CD4-positive, alpha-beta T cell treated with Interleukin-4 for 1 hour (primary cell): ENCODE results near the gene RPS27L.
"Not testable (repeated sequence)": the region's sequence is repeated elsewhere in the genome, so short reads cannot be mapped to it uniquely, and the experiment has no call there.

Source experiments
- DNase-seq, 2 donors: peaks; one replicate each; pipeline ENCODE4 v3.0.0-alpha.2; 2020 to 2022

The RPS27L gene

DNA sequence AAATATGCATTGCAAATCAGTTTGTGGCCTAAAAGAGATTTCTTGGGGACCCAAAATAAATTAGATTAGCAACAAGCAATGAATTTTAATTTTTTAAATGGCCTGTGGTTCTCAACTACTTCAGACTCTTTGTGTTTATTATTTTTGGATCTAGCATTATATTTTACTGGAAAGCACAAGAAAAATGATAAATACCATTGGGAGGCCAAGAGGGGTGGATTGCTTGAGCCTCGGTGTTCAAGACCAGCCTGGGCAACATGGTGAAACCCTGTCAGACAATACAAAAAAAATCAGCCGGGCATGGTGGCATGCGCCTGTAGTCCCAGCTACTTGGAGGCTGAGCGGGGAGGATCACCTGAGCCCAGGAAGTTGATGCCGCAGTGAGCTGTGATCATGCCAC lies 22.0 kb downstream of the RPS27L start:
- DNase-seq, result no peak

GRCh38 chr15:63134245-63134985 lies 22.9 kb downstream of the RPS27L start:
- no peak for DNase-seq

- no peak for DNase-seq
Observed at GRCh38 chr15:63133786-63134185, 23.5 kb downstream of the RPS27L start.

DNA sequence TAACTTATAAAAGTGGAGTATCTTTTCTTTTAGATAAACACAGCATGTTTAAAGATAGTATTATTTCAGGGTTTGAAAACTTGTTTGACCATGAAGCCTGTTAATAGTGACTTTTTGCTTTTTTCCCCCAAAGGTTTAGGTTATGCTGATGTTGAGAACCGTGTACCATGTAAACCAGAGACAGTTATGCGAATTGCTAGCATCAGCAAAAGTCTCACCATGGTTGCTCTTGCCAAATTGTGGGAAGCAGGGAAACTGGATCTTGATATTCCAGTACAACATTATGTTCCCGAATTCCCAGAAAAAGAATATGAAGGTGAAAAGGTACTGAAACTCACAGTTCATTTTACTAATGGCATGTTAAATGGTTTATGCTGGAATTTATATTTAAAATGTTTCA lies 30.6 kb downstream of the RPS27L start:
- no peak for DNase-seq

GRCh38 chr15:63124506-63124905 lies 32.8 kb downstream of the RPS27L start:
- DNase-seq, result no peak

DNA sequence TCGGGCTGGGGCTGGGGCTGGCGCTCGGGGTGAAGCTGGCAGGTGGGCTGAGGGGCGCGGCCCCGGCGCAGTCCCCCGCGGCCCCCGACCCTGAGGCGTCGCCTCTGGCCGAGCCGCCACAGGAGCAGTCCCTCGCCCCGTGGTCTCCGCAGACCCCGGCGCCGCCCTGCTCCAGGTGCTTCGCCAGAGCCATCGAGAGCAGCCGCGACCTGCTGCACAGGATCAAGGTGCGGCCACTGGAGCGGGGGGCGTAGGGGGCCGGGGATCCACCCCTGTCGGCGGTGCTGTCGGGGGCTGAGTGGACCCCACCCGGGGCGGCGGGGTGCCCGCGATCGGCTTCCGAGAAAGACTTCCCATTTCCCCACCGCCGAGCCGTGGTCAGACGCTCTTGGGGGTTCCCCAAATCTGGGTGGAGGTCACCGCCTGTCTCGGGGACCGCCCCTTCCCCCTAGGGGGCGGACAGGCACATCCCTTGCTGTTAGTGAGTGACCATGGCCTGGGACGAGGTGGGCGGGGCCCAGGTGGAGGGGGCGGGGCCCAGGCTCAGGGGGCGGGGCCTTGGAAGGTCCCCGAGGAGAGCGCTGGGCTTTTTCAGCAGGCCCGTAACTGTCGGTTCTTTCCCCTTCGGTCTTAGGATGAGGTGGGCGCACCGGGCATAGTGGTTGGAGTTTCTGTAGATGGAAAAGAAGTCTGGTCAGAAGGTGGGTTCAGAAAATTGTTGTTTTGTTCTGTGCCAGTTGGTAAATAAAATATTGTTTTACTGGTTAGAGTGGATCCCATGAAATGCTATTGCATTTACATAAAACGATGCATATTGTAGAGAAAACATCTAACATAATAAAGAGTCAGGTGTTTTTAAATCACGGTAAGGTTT lies 35.0 kb downstream of the RPS27L start:
- DNase-seq, result peak; percentile 84 to 92

- peak; percentile 82 to 84 for DNase-seq
Observed at GRCh38 chr15:63121382-63122001, 35.8 kb downstream of the RPS27L start, which contains the start of gene LACTB. LACTB (plus strand) TSS chr15:63121861; CDS start chr15:63121872, 11 bp downstream.

DNA sequence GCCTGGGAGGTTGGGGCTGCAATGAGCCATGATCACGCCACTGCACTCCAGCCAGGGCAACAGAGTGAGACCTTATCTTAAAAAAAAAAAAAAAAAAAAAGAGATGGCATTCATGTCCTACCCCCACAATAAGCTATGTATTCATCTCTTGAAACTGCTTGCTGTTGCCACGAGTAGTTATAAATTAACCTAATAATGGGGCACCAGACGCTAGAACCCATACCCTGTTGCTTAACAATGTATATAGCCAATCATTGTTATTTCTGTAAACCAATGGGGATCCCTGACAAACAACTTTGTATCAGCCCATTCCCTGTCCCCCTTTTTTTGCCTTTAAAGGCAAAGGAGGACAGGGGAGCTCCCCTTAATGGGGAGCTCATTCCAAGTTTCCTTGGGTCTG lies 38.4 kb downstream of the RPS27L start:
- DNase-seq, result no peak

DNA sequence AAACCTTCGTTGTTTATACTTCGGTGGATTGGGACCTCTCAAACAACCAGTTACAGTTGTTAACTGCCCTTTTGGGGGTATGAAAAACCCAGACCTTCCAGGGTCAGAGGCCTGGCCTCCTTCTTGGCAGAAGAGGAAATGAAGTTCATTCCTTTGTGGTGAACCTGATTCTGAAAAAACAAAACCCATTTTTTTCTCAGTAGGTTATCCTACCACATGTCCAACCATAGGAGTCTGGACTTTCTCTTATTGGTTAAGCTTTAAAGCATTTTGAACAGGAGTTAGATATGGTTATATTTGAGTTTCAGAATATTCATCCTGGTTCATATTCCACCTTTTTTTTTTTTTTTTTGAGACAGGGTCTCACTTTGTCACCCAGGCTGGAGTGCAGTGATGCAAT lies 42.8 kb downstream of the RPS27L start:
- DNase-seq, result no peak

DNA sequence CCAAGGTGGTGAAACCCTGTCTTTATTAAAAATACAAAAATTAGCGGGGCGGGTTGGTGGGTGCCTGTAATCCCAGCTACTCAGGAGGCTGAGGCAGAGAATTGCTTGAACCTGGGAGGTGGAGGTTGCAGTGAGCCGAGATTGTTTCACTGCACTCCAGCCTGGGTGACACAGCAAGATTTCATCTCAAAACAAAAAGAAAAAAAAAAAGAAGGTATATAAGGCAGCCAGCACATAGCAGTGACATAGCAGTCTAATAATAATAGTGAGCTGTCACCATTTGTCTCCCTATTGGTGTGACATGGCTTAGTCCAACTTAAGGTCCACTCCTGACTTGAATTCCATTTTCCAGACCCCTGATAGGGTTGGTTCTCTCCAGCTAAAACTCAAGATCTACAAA lies 44.4 kb downstream of the RPS27L start:
- no peak for DNase-seq

DNA sequence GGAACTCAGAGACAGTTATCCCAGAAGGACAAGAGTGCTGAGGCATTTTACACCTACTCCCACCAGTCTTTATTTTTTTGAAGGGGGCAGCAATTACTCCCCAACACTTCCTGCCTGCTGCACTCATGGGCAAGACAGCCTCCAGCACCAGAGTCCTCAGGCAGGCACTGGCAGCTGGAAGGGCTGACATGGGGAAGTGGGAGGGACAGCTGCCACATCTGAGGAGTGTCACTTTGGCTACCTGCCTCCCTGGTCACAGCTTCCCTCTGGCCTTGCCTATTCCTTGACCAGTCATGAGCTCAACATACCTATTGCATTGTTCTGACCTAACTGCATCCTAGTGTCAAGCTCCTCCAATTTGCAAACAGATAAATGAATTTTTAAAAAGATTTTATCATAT lies 45.8 kb downstream of the RPS27L start:
- DNase-seq, result no peak

DNA sequence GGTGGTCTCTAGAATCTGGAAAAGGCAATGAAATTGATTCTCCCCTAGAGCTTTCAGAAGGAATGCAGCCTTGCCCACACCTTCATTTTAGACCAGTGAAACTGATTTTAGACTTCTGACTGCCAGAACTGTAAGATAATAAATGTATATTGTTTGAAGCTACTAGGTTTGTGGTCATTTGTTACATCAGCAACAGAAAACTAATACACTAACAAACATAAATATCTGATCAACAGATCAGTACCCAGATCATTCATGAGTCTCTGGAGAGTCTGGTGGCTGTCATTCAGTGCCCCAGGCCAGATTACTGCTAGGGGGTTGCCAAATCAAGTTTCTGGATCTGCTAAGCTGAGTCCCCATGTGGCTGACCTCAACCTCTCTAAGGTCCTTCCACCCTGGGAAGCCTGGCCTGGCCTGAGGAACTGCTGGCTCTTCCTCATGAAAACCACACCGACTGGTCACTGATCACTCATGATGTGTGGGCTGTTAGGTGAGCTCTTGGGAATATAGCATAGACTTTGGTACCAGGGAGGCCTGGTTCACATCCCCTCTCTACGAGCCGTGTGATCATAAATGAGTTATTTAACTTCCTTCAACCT lies 46.8 kb downstream of the RPS27L start:
- DNase-seq, result no peak

DNA sequence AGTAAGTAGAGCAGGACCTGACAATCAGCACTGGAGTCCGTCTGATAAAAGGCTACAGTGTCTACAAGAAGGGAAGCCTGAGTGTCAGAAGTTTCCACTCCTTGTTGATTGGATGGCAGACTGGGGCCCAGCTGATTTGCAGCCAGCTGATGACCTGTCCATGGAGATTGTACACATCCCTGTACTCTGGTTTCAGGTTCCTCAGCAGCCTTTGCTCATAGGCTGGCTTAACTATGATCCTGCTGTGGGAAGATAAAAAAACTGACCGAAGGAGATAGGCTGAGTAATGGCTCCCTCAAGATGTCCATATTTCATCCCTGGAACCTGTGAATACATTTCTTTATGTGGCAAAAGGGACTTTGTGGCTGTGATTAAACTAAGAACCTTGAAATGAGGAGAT lies 47.4 kb downstream of the RPS27L start:
- DNase-seq, result no peak

- no peak for DNase-seq
Observed at GRCh38 chr15:63109498-63109897, 47.8 kb downstream of the RPS27L start.

DNA sequence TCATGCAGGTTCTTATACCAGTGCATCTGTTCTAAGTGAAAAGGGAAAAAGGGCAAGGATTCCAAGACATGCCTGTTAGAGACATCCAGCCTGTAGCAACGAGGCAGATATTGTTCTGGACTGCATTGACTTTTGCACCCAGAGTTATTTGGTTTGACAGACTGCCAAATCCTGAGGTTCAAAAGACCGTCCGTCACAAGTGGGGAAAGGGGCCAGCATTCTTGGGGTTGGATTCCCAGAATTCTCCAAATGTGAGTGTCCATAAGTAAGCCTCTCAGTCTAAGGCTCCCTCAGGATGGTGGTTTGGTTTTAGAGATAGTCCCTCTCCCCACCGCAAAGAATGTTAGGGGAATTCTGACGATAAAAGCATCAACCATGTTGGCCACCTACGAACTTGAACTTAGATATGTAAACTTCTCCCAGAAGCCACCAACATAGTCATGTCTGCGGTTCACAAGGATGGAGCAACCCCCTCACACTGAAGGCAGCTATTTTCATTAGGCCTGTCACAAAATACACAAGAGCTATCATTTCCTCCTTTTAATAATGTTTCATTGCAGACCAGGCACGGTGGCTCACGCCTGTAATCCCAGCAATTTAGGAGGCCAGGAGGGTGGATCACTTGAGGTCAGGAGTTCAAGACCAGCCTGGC lies 49.3 kb downstream of the RPS27L start:
- no peak for DNase-seq

GRCh38 chr15:63105354-63105753 lies 51.9 kb downstream of the RPS27L start:
- DNase-seq, result peak; percentile 15 to 30

GRCh38 chr15:63104727-63105126 lies 52.5 kb downstream of the RPS27L start:
- DNase-seq, result no peak

DNA sequence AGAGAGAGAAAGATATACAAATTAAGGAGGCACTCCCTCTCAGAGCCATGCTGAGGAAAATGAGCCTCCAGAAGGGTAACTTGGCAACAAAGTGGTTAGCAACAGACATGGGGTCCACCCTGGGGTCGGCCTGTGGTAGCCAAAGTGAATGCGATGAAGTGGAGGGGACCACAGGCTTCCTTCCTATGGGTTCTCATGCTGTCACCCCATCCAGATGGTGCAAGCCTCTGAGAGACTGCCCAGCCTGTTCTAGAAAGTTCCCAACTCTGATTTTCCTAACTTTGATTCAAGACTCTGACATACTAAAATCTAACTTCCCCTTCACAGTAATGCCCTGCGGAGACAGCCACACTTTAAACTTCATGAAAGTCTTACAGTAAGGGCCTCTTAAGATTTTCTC lies 53.9 kb downstream of the RPS27L start:
- DNase-seq, result no peak

DNA sequence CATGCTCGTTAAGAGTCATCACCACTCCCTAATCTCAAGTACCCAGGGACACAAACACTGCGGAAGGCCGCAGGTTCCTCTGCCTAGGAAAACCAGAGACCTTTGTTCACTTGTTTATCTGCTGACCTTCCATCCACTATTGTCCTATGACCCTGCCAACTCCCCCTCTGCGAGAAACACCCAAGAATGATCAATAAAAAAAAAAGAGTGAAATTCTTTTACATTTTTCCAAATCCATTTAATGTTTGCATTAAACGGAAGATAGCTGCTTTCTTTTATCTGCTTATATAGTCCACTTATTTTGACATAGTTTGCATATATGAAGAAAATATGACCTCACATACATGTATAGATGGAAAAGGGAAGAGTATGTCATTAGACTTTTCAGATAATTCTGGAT lies 57.7 kb downstream of the RPS27L start:
- not testable (repeated sequence) for DNase-seq

DNA sequence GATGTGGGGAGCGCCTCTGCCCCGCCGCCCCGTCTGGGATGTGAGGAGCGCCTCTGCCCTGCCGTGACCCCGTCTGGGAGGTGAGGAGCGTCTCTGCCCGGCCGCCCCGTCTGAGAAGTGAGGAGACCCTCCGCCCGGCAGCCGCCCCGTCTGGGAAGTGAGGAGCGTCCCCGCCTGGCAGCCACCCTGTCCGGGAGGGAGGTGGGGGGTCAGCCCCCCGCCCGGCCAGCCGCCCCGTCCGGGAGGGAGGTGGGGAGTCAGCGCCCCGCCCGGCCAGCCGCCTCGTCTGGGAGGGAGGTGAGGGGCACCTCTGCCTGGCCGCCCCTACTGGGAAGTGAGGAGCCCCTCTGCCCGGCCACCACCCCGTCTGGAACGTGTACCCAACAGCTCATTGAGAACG lies 58.4 kb downstream of the RPS27L start:
- not testable (repeated sequence) for DNase-seq
